HS-5 (cell line): ENCODE data around the gene HIVEP2.

ENCODE experiments used
- DNase-seq: peaks from one replicate; pipeline ENCODE4 v3.0.0-alpha.2; 2012; ENCODE audit warnings: low read depth

HIVEP2 gene

GRCh38 chr6:142842418-142843261 is 102.3 kb downstream of the HIVEP2 start:
- DNase-seq, result no peak

GRCh38 chr6:142841915-142842314 is 103.1 kb downstream of the HIVEP2 start:
- no peak for DNase-seq

- no peak for DNase-seq
Measured at GRCh38 chr6:142839686-142840040, 105.3 kb downstream of the HIVEP2 start.

GRCh38 chr6:142838821-142839685 is 105.9 kb downstream of the HIVEP2 start:
- DNase-seq, result no peak

GRCh38 chr6:142835787-142836535 is 109.0 kb downstream of the HIVEP2 start:
- DNase-seq, result no peak

GRCh38 chr6:142834853-142835252 is 110.1 kb downstream of the HIVEP2 start:
- DNase-seq, result no peak

GRCh38 chr6:142833798-142834197 is 111.2 kb downstream of the HIVEP2 start:
- no peak for DNase-seq

- peak; percentile 88 for DNase-seq
Measured at GRCh38 chr6:142833054-142833453, 111.9 kb downstream of the HIVEP2 start.

GRCh38 chr6:142830807-142831206 is 114.2 kb downstream of the HIVEP2 start:
- no peak for DNase-seq

GRCh38 chr6:142830116-142830710 is 114.8 kb downstream of the HIVEP2 start:
- no peak for DNase-seq

GRCh38 chr6:142829556-142829955 is 115.4 kb downstream of the HIVEP2 start:
- no peak for DNase-seq

- no peak for DNase-seq
Measured at GRCh38 chr6:142827991-142828390, 117.0 kb downstream of the HIVEP2 start.

GRCh38 chr6:142827369-142827768 is 117.6 kb downstream of the HIVEP2 start:
- no peak for DNase-seq

GRCh38 chr6:142825760-142826159 is 119.2 kb downstream of the HIVEP2 start:
- no peak for DNase-seq

- no peak for DNase-seq
Measured at GRCh38 chr6:142824426-142824825, 120.5 kb downstream of the HIVEP2 start.

- DNase-seq, result no peak
Measured at GRCh38 chr6:142823256-142823902, 121.6 kb downstream of the HIVEP2 start.

- DNase-seq, result no peak
Measured at GRCh38 chr6:142822842-142823241, 122.1 kb downstream of the HIVEP2 start.

- DNase-seq, result no peak
Measured at GRCh38 chr6:142822383-142822782, 122.6 kb downstream of the HIVEP2 start.

- no peak for DNase-seq
Measured at GRCh38 chr6:142821860-142822259, 123.1 kb downstream of the HIVEP2 start.

- DNase-seq, result no peak
Measured at GRCh38 chr6:142821164-142821716, 123.7 kb downstream of the HIVEP2 start.
